AG09319 (cell line): ENCODE results near the gene SEMA4B.

Source experiments
- DNase-seq: peaks from one replicate; pipeline ENCODE4 v3.0.0-alpha.2; 2010; ENCODE audit warnings: low read depth; ENCODE audit errors: extremely low read depth
- TF ChIP-seq, protein P1 (sequence below): IDR thresholded peaks from 2 replicates; pipeline ENCODE4 v1.5.1; 2011; ENCODE audit warnings: low read depth, mild to moderate bottlenecking, inconsistent platforms, low read length, moderate library complexity

Gene SEMA4B

DNA sequence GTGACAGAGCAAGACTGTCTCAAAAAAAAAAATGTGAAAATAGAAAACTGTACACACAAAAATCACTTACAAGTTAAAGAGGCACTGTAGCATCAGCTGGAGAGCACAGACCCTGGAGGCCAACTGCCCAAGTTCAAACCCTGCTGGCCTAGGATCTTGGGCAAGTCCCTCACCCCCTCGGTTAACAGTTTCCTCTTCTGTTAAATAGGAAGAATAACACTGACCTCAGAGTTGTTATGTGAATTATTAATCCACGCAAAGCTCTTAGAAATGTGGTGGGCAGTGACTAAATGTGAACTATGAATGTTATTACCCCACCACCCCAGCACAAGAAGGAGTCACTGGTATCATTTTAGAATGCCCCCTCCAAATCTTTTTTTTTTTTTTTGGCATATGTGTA is 21.4 kb downstream of the SEMA4B start:
- DNase-seq, result no peak
- TF ChIP-seq, protein P1, sequence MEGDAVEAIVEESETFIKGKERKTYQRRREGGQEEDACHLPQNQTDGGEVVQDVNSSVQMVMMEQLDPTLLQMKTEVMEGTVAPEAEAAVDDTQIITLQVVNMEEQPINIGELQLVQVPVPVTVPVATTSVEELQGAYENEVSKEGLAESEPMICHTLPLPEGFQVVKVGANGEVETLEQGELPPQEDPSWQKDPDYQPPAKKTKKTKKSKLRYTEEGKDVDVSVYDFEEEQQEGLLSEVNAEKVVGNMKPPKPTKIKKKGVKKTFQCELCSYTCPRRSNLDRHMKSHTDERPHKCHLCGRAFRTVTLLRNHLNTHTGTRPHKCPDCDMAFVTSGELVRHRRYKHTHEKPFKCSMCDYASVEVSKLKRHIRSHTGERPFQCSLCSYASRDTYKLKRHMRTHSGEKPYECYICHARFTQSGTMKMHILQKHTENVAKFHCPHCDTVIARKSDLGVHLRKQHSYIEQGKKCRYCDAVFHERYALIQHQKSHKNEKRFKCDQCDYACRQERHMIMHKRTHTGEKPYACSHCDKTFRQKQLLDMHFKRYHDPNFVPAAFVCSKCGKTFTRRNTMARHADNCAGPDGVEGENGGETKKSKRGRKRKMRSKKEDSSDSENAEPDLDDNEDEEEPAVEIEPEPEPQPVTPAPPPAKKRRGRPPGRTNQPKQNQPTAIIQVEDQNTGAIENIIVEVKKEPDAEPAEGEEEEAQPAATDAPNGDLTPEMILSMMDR, result no peak

DNA sequence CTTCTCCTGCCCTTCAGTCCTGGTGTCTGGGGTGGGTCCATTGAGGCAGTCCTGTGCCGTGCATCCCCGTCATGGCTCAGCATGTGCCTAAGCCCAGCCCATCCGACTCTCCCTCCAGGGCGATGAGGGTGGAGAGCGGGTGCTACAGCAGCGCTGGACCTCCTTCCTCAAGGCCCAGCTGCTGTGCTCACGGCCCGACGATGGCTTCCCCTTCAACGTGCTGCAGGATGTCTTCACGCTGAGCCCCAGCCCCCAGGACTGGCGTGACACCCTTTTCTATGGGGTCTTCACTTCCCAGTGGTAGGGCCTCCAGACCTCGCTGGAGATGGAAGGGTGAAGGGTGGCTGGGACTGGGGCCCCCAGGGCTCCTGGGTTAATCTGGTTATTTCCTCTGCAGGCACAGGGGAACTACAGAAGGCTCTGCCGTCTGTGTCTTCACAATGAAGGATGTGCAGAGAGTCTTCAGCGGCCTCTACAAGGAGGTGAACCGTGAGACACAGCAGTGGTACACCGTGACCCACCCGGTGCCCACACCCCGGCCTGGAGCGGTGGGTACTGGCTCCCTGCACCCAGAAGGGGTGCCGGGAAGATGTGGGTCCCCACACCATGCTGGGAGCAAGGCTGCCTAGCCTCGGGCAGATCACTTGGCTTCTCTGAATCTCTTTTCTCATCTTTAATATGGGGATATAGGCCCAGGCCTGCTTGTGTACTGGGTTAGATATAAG is 22.5 kb downstream of the SEMA4B start:
- TF ChIP-seq, protein P1, result no peak
- no peak for DNase-seq

DNA sequence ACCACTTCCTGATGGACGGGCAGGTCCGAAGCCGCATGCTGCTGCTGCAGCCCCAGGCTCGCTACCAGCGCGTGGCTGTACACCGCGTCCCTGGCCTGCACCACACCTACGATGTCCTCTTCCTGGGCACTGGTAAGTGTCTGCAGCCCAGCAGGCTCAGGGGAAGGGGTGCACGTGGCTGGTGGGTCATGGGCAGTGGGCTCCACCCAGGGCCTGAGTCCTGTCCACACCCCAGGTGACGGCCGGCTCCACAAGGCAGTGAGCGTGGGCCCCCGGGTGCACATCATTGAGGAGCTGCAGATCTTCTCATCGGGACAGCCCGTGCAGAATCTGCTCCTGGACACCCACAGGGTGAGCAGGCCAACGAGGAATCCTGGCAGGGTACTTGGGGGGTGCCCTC is 23.9 kb downstream of the SEMA4B start:
- TF ChIP-seq, protein P1, result no peak
- DNase-seq, result no peak

DNA sequence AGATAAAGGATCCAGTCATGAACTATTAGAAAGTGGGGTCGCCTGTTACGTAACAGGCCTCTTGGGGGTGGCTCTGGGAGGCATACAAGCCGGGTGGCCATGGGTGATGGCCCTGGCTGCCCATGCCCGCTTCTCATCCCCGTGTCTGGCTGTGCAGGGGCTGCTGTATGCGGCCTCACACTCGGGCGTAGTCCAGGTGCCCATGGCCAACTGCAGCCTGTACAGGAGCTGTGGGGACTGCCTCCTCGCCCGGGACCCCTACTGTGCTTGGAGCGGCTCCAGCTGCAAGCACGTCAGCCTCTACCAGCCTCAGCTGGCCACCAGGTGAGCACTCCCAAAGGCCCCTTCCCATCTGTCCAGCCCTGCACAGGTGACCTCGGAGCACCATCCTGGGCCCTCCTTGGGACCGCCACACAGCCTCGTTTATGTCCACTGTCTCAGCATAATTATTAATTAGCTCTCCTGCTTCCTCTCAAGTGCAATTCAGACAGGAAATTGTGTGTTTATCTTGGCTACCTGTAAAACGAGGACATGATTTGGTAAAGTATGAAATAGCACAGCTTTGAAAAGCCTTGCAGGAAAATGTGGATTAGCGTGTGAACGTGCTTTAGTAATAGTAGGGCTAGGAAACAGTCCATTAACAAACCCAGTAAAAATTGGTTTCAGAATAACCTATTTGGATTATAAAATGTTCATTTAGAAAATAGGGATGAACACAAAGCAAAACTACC is 24.5 kb downstream of the SEMA4B start:
- TF ChIP-seq, protein P1, result no peak
- no peak for DNase-seq

DNA sequence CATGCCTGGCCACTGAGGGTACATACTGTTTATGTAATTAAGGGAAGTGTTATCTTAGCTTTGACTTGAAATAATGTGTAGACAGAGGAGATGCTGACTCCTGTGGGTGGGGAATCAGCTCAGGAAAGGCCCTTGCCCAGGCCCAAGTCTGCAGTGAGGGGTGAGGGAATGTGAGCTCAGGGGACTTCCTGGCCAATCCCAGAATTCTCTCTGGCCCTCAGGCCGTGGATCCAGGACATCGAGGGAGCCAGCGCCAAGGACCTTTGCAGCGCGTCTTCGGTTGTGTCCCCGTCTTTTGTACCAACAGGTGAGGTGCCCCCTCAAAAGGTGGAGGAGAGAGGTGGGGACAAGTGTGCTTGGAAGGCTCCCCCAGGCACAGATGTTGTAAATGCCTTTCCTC is 26.2 kb downstream of the SEMA4B start:
- TF ChIP-seq, protein P1, result no peak

DNA sequence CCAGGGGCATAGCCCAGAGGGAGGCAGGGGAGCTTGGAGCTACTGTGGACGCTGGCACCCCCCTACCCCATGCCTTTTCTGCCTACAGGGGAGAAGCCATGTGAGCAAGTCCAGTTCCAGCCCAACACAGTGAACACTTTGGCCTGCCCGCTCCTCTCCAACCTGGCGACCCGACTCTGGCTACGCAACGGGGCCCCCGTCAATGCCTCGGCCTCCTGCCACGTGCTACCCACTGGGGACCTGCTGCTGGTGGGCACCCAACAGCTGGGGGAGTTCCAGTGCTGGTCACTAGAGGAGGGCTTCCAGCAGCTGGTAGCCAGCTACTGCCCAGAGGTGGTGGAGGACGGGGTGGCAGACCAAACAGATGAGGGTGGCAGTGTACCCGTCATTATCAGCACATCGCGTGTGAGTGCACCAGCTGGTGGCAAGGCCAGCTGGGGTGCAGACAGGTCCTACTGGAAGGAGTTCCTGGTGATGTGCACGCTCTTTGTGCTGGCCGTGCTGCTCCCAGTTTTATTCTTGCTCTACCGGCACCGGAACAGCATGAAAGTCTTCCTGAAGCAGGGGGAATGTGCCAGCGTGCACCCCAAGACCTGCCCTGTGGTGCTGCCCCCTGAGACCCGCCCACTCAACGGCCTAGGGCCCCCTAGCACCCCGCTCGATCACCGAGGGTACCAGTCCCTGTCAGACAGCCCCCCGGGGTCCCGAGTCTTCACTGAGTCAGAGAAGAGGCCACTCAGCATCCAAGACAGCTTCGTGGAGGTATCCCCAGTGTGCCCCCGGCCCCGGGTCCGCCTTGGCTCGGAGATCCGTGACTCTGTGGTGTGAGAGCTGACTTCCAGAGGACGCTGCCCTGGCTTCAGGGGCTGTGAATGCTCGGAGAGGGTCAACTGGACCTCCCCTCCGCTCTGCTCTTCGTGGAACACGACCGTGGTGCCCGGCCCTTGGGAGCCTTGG is 27.0 kb downstream of the SEMA4B start:
- DNase-seq, result no peak
- TF ChIP-seq, protein P1, result no peak

More for the DNA sequence above, 26.2 kb downstream of the SEMA4B start:
- DNase-seq, result no peak
